HUES64 (cell line): ENCODE results near the gene AFF1. TPM values are rescaled to one million over a fixed set of nuclear protein-coding genes. Genes with fewer than 3 reads are reported as not detected.

Experiments
- H3K27ac ChIP-seq: 2 replicates; pipeline ENCODE4 v1.7.0; 2013; ENCODE audit warnings: low read depth, low read length, inconsistent platforms
- H3K27me3 ChIP-seq: 2 replicates; pipeline ENCODE4 v1.6.1; 2013; ENCODE audit warnings: mild to moderate bottlenecking, low read length; ENCODE audit not compliant: insufficient read depth
- H3K36me3 ChIP-seq: 2 replicates; pipeline ENCODE4 v1.6.1; 2013; ENCODE audit warnings: mild to moderate bottlenecking, low read length; ENCODE audit not compliant: insufficient read depth
- H3K4me1 ChIP-seq: 2 replicates; pipeline ENCODE4 v1.6.1; 2013; ENCODE audit warnings: mild to moderate bottlenecking, low read length, moderate library complexity; ENCODE audit not compliant: insufficient read depth
- H3K4me3 ChIP-seq: 2 replicates; pipeline ENCODE4 v1.5.1; 2013; ENCODE audit warnings: mild to moderate bottlenecking, low read length, moderate library complexity
- H3K9ac ChIP-seq: 2 replicates; pipeline ENCODE4 v1.6.1; 2013; ENCODE audit warnings: mild to moderate bottlenecking, low read depth, low read length
- H3K9me3 ChIP-seq: 2 replicates; pipeline ENCODE4 v1.6.1; 2013; ENCODE audit warnings: low read depth, low read length; ENCODE audit not compliant: insufficient read depth
- WGBS: fragments of 150-250, 120-280 bp; methylation state at CpG from one replicate; pipeline ENCODE4 v1.1.7; 2013; ENCODE audit warnings: missing lambda C conversion rate; 5-methylcytosine and 5-hydroxymethylcytosine counted together
- polyA plus RNA-seq, 2 experiments: library from polyadenylated mRNA; stranded (reverse); fragments of 50-300 nt; gene quantifications; one replicate each; pipeline ENCODE4 v1.2.3, GENCODE V29; 2013

AFF1 gene, protein sequence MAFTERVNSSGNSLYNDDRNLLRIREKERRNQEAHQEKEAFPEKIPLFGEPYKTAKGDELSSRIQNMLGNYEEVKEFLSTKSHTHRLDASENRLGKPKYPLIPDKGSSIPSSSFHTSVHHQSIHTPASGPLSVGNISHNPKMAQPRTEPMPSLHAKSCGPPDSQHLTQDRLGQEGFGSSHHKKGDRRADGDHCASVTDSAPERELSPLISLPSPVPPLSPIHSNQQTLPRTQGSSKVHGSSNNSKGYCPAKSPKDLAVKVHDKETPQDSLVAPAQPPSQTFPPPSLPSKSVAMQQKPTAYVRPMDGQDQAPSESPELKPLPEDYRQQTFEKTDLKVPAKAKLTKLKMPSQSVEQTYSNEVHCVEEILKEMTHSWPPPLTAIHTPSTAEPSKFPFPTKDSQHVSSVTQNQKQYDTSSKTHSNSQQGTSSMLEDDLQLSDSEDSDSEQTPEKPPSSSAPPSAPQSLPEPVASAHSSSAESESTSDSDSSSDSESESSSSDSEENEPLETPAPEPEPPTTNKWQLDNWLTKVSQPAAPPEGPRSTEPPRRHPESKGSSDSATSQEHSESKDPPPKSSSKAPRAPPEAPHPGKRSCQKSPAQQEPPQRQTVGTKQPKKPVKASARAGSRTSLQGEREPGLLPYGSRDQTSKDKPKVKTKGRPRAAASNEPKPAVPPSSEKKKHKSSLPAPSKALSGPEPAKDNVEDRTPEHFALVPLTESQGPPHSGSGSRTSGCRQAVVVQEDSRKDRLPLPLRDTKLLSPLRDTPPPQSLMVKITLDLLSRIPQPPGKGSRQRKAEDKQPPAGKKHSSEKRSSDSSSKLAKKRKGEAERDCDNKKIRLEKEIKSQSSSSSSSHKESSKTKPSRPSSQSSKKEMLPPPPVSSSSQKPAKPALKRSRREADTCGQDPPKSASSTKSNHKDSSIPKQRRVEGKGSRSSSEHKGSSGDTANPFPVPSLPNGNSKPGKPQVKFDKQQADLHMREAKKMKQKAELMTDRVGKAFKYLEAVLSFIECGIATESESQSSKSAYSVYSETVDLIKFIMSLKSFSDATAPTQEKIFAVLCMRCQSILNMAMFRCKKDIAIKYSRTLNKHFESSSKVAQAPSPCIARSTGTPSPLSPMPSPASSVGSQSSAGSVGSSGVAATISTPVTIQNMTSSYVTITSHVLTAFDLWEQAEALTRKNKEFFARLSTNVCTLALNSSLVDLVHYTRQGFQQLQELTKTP
- 24.0 TPM for polyA plus RNA-seq (2013, experiment 1 of 2)
- 26.2 TPM for polyA plus RNA-seq (2013, experiment 2 of 2)

DNA sequence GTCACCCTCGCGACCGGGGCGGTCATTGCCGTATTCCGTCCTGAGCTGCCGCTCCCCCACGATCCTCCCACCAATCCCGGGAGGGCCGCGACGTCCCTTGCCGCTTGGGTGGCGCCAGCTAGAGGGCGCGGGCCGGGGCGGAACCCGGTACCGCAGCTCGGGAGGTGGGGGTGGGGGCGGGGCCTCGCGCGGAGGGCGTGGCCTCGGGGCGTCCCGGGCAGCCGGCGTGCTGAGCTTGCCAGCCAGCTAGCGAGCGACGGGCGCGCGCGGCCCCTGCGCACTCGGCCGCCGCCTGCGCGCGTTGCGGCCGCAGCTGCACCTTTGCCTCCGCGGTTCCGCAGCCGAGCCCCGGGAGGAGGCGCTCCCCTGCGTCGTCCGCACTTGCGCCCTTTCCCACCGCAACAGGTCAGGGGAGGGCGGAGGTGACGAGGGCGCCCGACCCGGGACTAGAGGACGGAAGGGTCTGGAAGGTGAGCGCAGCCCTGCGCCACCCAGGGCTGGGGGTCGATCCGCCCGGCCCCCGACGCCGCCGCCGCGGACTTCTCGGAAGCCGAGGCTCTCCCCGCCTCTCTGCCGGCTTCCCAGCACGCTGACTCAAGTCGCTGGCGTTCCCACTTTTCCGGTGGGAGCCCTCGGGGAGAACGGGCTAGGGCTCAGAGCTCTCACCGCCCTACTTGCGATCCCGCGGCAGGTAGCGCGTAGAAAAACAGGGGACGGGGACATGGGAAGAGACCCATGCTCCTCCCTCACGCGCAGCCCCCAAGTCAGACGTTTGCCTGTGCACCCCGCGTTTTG, at the start of gene AFF1:
Gene AFF1 (plus strand): TSS at position 241 of the 795 bp plus-strand sequence. CDS start 13,523 bp downstream, outside the sequence.
- WGBS, result under 1% methylated on average over 97 of the region's 97 CpGs
- Histone ChIP-seq H3K36me3 (no peaks in the 10 kb centered on the region), H3K9ac (peak within 1 kb of the TSS; percentile 74), H3K27ac (peak within 1 kb of the TSS; percentile 95), H3K27me3 (no peaks in the 10 kb centered on the region), H3K9me3 (no peaks in the 10 kb centered on the region), H3K4me3 (peak within 1 kb of the TSS; percentile 74), H3K4me1 (peaks cover 31% of the 10 kb centered on the region)

- Histone ChIP-seq H3K27ac (no peak overlapping the region), H3K9me3 (no peaks in the 10 kb centered on the region), H3K36me3 (no peaks in the 10 kb centered on the region), H3K4me1 (peaks cover 15% of the 10 kb centered on the region; the same call in 1 of the 2 replicates), H3K4me3 (no peak overlapping the region), H3K27me3 (peaks cover 11% of the 10 kb centered on the region; the same call in 1 of the 2 replicates), H3K9ac (no peak overlapping the region)
- WGBS, result 89% methylated on average over 7 of the region's 7 CpGs
These were observed 44.0 kb upstream of the AFF1 start for GRCh38 chr4:86890790-86891189.

GRCh38 chr4:86891762-86892635, 42.8 kb upstream of the AFF1 start, which contains the start of gene C4orf36:
Gene C4orf36 (minus strand): TSS chr4:86892422. CDS start chr4:86891520, 902 bp downstream.
- Histone ChIP-seq H3K27ac (peak within 1 kb of the TSS; percentile 84), H3K36me3 (no peaks in the 10 kb centered on the region), H3K9ac (peak within 1 kb of the TSS; percentile 91), H3K9me3 (no peaks in the 10 kb centered on the region), H3K4me3 (peak within 1 kb of the TSS; percentile 74), H3K4me1 (peaks cover 15% of the 10 kb centered on the region; the same call in 1 of the 2 replicates), H3K27me3 (peaks cover 11% of the 10 kb centered on the region; the same call in 1 of the 2 replicates)
- under 1% methylated on average over 84 of the region's 84 CpGs for WGBS

DNA sequence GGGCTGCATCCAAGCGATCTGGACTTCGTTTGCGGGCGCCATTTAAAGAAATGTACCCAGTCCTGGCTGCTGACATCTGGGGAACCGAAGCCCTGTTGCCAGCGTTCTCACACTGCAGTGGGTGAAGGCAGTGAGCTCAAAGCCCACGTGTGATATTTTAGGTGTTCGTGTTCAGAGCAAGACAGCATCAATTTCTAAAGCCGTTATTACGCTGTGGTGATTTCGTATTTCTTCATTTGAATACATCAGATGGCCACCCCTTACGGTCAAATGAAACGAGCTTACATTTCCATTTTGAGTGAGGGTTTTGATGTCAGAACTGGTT, 42.2 kb upstream of the AFF1 start:
- H3K27ac ChIP-seq, result peak overlapping the region; percentile 84
- no peaks in the 10 kb centered on the region for H3K9me3 ChIP-seq
- H3K4me3 ChIP-seq, result peak overlapping the region; percentile 74
- no peaks in the 10 kb centered on the region for H3K36me3 ChIP-seq
- peaks cover 11% of the 10 kb centered on the region; the same call in 1 of the 2 replicates for H3K27me3 ChIP-seq
- WGBS, result 23% methylated on average over 13 of the region's 13 CpGs
- H3K9ac ChIP-seq, result peak overlapping the region; percentile 91
- H3K4me1 ChIP-seq, result peaks cover 15% of the 10 kb centered on the region; the same call in 1 of the 2 replicates

DNA sequence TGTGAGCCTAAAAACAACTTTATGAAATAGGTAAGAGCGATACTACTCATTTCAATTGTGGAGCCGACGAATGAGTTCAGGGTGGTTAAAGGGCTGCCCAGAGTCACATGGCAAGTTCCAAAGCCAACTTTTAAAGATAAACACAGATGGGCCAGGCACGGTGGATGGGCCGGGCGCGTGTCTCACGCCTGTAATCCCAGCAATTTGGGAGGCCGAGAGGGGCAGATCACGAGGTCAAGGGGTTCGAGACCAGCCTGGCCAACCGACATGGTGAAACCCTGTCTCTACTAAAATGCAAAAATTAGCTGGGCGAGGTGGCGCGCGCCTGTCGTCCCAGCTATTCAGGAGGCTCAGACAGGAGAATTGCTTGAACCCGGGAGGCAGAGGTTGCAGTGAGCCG, 41.7 kb upstream of the AFF1 start:
- Histone ChIP-seq H3K4me3 (peak overlapping the region; percentile 74; the same call in 1 of the 2 replicates), H3K4me1 (peaks cover 15% of the 10 kb centered on the region; the same call in 1 of the 2 replicates), H3K9me3 (no peaks in the 10 kb centered on the region), H3K27me3 (peaks cover 11% of the 10 kb centered on the region; the same call in 1 of the 2 replicates), H3K9ac (no peak overlapping the region), H3K36me3 (no peaks in the 10 kb centered on the region), H3K27ac (no peak overlapping the region)
- 96% methylated on average over 19 of the region's 19 CpGs for WGBS

DNA sequence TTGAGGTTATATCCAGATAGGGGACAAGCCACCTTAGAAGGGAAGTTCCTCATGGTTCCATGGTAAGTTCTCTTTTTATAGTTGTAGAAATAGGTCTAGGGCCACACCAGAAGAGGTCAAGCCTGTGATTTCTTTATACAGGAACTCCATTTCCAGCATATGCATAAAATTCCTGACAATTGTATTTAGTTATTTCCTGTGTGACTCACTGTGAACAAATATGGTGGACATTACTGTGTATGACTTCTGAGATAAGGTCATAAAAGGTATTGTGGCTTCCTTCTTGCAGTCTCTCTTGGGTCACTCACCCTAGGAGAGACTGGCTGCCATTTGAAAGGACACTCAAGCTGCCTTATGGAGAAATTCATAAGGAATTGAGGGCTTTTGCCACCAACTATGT, 40.4 kb upstream of the AFF1 start:
- no peaks in the 10 kb centered on the region for H3K36me3 ChIP-seq
- no peak overlapping the region for H3K27ac ChIP-seq
- peaks cover 11% of the 10 kb centered on the region; the same call in 1 of the 2 replicates for H3K27me3 ChIP-seq
- no peaks in the 10 kb centered on the region for H3K9me3 ChIP-seq
- H3K9ac ChIP-seq, result no peak overlapping the region
- peaks cover 15% of the 10 kb centered on the region; the same call in 1 of the 2 replicates for H3K4me1 ChIP-seq
- no peak overlapping the region for H3K4me3 ChIP-seq

GRCh38 chr4:86895692-86896488, 38.9 kb upstream of the AFF1 start:
- Histone ChIP-seq H3K27me3 (peaks cover 11% of the 10 kb centered on the region; the same call in 1 of the 2 replicates), H3K9ac (no peak overlapping the region), H3K27ac (no peak overlapping the region), H3K4me1 (peaks cover 11% of the 10 kb centered on the region; the same call in 1 of the 2 replicates), H3K36me3 (no peaks in the 10 kb centered on the region), H3K4me3 (no peak overlapping the region), H3K9me3 (no peaks in the 10 kb centered on the region)
- WGBS, result 76% methylated on average over 4 of the region's 6 CpGs

DNA sequence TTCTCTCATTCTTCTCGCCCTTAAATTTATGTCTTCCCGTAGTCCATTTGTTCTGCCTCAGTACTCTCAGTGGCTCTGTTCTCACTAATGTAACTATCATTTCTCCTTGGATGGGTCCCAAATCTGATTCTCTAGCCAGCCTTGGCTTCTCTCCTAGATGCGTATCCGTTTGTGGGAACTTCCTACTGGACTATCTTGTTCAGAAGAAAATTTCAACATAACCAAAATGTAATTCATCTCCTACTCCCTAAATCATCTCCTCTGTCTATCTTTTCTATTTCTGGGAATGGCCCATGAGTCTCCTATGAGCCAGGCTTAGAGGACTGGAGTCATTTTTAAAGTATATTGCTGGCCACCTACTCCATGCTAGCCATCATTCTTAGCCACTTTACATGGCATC, 38.2 kb upstream of the AFF1 start:
- peaks cover 7% of the 10 kb centered on the region; the same call in 1 of the 2 replicates for H3K27me3 ChIP-seq
- H3K4me3 ChIP-seq, result no peak overlapping the region
- no peaks in the 10 kb centered on the region for H3K9me3 ChIP-seq
- H3K4me1 ChIP-seq, result peaks cover 6% of the 10 kb centered on the region; the same call in 1 of the 2 replicates
- WGBS, result 90% methylated on average over 4 of the region's 4 CpGs
- no peaks in the 10 kb centered on the region for H3K36me3 ChIP-seq
- no peak overlapping the region for H3K27ac ChIP-seq
- no peak overlapping the region for H3K9ac ChIP-seq

GRCh38 chr4:86898562-86898961, 36.2 kb upstream of the AFF1 start:
- H3K9me3 ChIP-seq, result no peaks in the 10 kb centered on the region
- H3K9ac ChIP-seq, result no peak overlapping the region
- no peak overlapping the region for H3K4me3 ChIP-seq
- H3K27me3 ChIP-seq, result no peaks in the 10 kb centered on the region
- no peaks in the 10 kb centered on the region for H3K36me3 ChIP-seq
- H3K27ac ChIP-seq, result no peak overlapping the region
- no peaks in the 10 kb centered on the region for H3K4me1 ChIP-seq
- 78% methylated on average over 4 of the region's 4 CpGs for WGBS
